ENCODE measurements around the gene MALRD1.
"Not testable (repeated sequence)": the region's sequence is repeated elsewhere in the genome, so short reads cannot be mapped to it uniquely, and the experiment has no call there.

MALRD1 gene

DNA sequence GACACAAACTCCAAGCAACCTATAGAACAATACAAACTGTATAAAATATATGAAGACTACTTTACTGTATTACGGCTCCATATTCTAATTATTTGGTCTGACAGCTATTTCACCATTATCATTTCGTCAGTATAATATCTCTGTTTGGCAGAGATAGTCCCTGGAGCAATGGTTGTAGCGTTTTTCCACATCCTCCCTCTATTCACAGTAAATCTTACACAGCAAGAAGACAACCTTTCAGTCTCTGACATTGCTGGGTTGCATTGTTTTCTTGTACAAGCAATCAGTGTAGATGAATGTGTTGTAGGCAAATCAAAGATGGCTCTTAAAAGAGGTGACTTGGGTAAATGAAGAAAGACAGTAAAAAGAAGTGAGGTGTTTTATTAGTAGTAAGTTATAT is 662.0 kb downstream of the MALRD1 start:
- no peak for DNase-seq (ENCODE audit: low read depth)

DNA sequence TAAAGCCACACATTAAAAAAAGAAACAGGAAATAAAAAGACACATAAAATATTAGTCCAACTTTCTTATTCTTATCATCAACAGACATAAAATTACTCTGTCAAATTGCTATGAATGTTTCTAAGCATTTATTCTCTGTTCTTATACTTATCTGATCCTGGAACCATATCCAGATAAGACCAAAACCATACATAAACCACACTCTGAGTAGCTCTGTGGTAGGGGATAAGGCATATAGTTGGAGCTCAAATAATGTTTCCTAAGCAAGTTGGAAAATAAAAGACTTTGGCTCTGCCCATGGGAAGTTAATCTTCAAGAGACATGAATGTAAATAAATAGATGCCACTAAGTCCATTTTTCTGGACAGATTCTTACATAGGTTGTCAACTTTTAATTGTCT is 664.6 kb downstream of the MALRD1 start:
- no peak for DNase-seq (ENCODE audit: low read depth)

DNA sequence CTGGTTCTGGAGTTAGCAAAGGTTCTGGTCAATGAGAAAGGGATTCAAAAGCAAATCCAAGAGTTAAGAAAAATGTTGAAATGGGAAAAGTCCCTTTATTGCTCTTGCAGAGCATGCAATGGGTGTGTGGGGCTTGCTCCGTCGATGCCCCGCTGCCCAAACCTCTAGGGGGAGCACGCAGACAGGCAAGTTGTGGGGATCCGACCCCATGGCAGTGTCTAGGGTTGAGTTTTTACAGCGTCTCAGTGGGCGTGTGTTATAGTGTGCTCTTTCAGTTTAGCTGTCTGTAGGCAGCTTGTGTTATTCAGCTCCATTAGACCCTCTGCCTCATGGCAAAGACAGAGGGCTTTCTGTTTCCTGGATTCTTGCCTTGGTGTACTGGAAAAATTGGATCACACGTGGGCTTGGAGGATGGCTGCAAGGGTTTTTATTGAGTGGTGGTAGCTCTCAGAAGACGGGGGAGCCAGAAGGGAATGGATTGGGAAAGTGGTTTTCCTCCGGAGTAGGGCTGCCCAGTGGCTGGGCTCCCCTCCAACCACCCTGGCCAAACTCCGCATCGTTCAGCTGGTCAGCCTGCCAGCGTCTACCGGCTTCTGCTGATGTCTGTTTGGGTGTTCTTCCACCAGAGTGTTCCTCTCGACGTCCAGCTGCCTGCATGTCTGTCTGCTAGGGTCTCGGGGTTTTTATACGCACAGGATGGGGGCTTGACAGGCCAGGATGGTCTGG is 665.4 kb downstream of the MALRD1 start:
- DNase-seq (ENCODE audit: low read depth) = no peak

DNA sequence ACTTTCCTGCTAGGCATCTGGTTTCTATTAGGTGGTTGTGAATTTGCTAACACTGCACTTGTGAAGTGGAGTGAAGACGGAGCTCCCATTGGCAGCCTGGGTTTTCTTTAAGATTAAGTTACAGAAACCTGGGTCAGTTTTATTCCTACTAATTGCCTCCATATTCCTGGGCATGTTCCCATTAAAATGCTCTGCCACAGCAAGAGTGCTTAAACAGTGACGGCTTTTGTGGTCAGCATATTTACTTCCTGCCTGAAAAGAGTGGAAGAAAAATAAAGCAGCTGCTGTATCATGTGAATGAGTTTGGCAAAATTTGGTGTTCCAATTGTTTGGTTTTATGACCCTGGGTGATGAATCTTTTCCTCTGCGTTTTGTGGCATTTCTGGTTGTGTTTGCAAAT is 670.7 kb downstream of the MALRD1 start:
- DNase-seq (ENCODE audit: low read depth) = no peak

DNA sequence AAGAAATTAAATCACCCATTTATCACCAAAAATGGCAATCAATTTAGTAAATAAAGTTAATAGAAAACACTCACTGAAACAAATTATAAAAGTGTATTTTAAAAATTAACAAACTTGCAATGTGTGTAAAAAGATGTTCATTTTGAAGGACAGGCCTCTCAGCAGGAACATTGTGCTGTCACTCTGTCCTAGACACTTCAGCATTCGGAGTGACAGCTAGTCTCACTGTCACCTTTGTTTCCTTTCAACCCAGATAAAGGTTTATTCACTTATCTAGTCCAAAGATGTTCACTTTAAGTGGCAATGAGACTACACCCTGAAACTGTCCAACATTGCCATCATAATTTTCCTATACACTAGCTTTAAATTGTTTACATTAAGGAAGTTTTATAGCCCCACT is 675.7 kb downstream of the MALRD1 start:
- no peak for DNase-seq (ENCODE audit: low read depth)

DNA sequence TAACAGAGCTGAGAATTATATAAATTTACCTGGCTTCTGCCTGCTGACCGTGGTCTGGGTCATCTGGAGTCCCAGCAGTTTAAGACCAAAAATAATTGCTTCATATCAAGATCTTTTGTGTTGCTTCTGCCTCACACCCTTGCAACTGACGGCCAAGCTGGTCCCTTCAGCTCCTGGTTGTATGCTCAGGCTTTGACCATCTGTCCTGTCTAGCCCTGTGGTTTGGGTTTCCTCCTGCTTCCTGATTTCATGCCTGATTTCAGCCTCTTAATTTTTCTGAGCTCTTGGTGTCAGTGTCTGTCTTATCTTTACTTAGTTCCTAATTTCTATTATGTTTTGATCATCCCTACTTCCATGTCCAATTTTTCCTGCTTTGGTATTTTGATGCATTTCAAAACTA is 679.8 kb downstream of the MALRD1 start:
- DNase-seq (ENCODE audit: low read depth) = no peak

DNA sequence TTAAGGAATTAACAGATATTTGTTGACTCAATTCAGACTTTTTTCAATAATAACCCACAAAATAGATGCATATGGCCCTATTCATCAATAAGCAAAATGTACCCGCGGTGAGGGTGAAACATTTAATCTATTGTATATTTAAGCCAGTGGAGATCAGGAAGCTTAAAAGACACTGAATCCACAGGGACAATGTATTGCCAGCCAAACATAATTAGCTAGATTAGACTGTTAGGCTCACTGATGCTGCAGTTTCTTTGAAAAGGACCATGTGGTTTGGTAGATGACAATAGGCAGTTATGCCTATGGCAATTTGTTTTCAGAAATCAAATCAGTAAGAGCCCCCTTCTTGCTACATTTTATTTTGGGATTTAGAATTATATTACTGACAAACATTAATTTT is 680.4 kb downstream of the MALRD1 start:
- no peak for DNase-seq (ENCODE audit: low read depth)

DNA sequence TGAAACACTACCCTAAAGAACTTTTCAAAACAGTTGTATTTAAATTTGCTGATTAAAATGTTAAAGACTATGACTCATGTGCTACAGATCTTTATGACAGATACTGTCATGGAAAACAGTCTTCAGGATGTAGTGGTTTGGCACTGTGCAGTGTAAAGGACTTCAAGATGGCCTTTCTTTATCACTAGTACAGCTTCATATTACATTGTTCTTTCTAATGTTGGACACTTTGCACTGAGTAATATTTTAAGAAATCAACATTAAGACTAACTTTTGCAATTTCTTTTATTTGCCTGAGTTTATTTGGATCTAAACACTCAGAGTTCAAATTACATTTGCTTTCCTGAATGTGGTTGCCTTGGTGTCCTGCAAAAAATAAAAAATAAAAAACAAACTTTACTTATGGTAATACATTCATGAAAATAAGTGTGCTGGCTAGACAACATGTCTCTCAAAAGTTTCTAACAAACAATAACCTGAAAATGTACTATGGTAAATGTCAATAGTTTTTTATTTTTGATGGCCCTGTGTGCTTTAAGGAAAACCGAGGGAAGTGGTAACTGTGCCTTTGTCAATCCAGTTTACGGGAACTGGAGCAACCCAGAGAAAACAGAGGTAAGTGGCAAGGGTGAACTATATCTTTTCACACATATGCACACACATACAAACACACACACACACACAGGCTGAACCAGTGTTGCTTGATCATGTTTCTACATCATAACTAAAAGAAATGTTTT is 681.7 kb downstream of the MALRD1 start:
- DNase-seq (ENCODE audit: low read depth) = no peak

DNA sequence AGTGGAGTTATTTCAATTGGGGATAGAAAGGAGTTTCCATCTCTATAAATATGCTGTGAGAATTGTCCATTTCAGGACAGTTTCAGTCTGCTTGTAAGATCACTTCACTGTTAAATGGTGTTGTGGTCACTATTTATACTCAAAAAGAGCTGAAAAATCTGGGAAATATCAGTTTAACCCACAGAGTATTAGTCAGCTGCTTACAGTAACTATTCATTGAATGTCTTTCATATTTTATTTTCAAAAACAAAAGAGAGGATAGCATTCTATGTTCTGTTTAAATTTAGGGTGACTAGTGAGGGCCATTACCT is 682.3 kb downstream of the MALRD1 start:
- DNase-seq (ENCODE audit: low read depth) = no peak

DNA sequence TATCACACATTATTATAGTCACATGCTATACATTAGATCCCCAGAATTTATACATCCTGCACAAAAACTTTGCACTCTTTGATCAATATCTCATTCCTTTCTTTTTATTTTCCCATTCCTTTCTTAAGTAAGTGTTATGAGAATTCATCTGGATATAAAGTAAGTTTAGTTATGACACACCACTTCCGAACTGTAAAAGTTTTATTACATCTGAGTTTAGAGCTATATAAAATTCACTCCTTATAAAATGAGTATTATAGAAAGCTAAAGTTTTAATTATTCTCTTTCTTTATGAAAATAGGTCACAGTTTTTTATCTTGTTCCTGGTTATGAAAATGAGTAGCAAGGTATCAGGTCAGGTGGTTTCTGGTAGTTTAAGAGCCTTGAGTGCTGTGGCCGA is 683.0 kb downstream of the MALRD1 start:
- DNase-seq (ENCODE audit: low read depth) = no peak

DNA sequence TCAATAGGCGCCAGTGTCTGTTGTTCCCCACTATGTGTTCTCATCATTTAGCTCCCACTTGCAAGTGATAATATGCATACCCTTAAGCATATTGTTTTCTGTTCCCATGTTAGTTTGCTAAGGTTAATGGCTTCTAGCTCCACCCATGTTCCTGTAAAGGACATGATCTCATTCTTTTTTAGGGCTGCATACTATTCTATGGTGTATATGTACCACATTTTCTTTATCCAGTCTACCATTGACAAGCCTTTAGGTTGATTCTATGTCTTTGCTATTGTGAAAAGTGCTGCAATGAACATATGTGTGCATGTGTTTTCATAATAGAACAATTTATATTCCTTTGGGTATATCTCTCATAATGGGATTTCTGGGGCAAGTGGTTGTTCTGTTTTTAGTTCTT is 689.8 kb downstream of the MALRD1 start:
- no peak for DNase-seq (ENCODE audit: low read depth)

DNA sequence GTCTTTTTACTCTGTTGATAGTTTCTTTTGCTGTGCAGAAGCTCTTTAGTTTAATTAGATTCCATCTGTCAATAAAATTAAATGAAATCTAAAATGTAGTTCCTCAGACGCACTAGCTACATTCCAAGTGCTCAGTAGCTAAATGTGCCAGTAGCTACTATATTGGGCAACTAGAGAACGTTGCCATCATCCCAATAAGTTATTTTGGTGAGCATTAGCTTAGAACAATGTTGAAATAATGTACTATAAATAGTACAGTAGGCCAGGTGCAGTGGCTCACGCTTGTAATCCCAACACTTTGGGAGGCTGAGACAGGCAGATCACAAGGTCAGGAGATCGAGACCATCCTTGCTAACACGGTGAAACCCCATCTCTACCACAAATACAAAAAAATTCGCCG is 690.6 kb downstream of the MALRD1 start:
- not testable (repeated sequence) for DNase-seq (ENCODE audit: low read depth)

DNA sequence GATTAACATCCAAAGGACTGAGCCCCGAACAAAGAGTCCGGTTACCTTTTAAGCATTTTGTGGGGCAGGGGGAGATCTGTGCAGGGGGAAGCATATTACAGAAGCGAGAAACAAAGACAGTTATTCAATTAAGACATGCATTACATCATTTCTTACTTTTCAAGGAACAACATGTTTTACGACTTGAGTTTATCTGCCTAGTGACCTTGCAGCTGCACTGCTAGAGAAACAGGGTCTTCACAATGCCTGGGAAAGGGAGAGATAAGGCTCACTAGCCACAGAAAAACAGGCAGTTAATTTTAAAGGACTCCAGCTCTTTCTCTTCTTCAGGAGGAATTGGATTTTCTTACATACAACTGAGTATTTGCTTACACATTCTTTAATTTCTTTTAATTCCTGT is 693.5 kb downstream of the MALRD1 start:
- DNase-seq (ENCODE audit: low read depth) = not testable (repeated sequence)

DNA sequence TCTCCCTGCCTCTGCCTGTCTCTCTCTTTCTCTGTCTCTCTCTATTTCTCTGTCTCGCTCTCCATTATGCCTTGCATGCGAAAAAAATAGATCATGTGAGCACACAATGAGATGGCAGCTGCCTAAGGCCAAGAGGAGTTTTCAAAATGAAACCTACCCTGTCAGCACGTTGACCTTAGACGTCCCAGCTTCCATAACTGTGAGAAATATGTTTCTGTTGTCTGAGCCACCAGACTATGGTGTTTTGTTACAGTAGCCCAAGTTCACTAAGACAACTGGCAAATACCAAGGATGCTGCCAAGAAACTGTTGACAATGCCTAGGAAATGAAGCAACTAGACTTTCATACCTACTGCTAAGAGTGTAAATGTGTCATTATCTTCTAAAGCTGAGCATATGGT is 697.1 kb downstream of the MALRD1 start:
- DNase-seq (ENCODE audit: low read depth) = no peak

DNA sequence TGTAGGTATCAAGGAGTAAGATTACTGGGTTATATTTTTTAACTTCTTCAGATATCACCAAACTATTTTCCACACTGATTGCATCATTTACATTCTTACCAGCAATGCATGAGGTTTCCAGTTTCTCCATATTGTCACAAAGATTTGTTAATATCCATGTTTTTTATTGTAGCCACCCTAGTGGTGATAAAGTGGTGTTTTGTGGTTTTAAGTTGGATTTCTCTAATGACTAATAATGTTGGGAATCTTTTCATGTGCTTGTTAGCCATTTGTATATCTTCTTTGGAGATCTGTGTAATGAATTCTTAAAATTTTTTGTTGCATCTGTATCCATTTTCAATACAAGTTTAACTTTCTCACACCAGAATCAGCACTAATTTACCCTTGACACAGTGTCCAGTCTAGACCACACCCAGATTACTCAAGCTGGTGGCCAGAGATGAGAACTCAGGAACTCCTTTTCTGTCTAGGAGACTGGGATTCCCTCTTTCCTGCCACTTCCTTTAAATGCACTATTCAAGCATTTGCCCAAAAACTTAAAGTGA is 700.7 kb downstream of the MALRD1 start:
- peak; percentile 72 for DNase-seq (ENCODE audit: low read depth)

DNA sequence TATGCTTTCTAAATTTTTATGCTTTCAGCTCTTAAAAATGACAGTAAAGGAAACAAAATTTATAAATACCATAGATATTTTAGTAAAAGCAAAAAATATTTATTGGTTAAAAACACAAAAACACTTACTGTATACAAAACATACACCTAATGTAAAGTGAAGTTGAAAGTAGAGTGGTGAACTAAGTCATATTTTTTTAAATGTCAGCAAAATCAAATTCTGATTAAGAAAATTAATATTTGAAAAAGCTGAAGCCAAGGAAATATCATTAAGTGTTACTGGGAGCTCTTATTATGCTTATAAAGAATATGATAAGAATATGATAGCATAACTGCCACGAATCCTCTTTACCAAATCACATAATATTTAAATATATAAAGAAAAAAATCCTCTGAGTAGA is 702.4 kb downstream of the MALRD1 start:
- DNase-seq (ENCODE audit: low read depth) = no peak

DNA sequence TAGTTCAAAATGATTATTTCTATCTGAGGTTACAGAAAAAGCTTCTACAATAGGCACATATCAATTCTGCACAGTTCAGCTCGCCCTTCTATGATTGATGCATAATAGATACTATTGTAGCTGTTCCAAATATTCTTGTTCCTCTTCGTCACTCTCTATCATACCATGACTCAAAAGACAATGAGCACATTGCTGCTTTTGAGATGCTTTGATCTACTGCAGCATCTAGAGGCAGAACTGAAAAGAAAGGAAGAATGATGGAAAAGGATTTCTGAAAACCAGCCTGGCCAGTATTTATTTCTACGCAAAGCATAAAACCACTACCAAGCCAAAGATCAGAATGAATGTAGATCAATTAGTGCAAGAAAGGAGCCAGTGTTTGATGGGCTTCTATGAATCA is 708.3 kb downstream of the MALRD1 start:
- no peak for DNase-seq (ENCODE audit: low read depth)

DNA sequence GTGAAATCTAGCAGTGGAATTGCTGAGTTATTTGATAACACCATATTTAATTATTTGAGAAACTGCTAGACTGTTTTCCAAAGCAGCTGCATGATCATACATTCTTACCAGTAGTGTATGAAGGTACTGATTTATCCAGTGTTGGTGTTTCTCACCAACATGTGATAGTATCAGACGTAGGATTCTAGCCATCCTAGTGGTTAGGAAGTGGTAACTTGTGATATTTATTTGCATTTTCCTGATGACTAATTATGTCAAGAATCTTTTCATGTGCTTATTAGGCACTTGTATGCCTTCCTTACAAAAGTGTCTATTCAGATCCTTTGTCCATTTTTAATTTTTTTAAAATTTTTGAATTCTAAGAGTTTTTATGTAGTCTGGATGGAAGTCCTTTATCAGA is 713.4 kb downstream of the MALRD1 start:
- DNase-seq (ENCODE audit: low read depth) = no peak

DNA sequence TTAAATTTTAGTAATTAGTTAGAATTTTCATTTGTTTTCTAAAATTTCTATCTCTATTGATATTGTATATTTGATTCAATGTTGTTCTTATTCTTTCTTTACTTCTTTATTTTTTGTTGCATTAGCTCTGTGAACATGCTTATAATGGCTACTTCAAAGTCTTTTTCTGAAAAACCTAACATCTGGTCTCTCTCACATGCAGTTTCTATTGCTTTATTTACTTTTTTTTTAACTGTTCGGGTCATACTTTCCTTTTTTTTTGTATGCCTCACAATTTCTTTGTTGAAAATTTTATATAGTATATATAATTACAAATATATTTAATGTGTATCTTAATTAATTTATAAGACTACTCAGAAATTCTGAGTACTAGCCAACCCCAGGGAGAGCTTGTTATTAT is 715.5 kb downstream of the MALRD1 start:
- no peak for DNase-seq (ENCODE audit: low read depth)

DNA sequence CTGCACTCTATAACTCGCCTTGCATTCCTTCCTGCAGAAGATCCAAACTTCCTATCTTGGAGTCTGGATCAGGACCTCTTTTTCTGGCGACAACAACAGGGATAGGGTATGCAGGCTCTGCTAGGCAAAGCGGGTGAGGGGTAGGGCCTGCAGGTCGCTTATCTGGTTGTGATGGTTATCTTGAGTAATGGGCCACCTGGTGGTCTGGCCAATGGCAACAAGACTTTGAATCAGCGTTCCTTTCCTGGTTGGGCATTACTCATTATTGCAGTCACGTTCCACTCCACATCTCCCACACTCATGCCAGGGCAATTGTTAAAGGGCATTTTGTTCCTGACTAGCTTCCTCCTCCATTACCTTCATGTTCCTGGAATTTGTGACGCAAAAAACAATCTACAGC is 719.3 kb downstream of the MALRD1 start:
- DNase-seq (ENCODE audit: low read depth) = no peak

DNA sequence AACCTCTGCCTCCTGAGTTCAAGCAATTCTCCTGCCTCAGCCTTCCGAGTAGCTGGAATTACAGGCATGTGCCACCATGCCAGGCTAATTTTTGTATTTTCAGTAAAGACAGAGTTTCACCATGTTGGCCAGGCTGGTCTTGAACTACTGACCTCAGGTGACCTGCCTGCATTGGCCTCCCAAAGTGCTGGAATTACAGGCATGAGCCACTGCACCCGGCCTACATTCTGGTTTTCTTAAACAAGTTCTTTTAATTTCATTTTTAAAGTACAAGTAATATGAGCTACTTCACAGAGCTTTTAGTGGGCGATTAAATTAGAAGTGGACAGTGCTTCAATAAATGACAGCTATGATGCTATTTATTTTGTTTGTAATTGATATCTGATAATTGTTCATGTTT is 721.2 kb downstream of the MALRD1 start:
- DNase-seq (ENCODE audit: low read depth) = not testable (repeated sequence)

DNA sequence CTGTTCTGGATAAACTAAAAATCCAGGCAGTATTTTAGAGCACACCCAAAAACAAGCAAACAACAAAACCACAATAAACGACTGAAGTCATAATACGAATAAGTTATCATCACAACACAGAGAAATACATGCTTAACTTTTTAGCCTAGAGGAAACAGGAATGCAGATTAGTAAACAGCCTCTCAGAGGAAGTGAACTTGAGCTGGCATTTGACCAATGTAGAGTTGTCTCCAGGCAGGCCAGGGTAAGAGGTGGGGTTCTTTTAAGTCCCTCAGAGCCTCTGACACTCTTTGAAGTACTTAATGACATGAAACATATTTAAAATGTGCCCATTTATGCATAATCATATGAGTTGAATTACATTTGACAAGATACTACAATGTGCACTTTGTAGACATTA is 724.4 kb downstream of the MALRD1 start:
- DNase-seq (ENCODE audit: low read depth) = no peak

DNA sequence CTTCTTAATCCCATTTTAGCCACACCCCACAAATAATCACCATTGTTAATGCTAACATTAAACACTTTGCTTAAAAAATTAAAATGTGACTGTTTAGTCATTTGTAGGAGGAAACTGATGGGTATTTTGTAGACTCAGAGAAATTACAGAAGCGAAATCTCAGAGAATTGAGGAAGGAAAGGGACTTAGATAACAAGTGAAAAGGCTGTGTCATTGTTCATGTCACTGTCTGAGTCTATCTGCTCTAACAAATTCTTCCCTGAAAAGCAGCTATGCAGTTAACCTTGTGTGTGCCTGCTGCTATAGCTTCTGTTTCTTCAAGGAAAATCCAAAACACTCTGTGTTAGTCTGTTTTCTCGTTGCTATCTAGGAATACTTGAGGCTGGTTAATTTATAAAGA is 726.7 kb downstream of the MALRD1 start:
- DNase-seq (ENCODE audit: low read depth) = no peak

DNA sequence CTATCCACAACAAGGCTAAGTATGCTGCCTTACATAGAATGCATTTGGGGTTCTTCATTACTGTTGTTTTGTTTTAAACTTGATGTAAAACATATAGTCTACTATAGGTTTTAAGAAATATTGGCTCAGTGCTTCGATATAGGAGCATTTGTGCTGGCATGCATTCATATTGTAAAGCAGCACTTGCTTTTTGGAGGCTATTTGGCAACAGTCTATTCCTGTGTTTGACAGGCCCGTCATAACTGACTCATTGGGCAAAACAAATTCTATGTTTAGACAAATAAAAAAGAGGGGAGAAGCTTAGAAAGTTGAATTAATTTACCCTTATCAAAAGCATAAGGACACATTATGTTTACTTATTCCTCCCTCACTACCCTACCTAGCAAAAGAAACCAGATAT is 729.2 kb downstream of the MALRD1 start:
- DNase-seq (ENCODE audit: low read depth) = no peak

Measured in HS-27A (cell line).